ENCODE results near the gene MRPL40. TPM values are rescaled to one million over a fixed set of nuclear protein-coding genes. Genes with fewer than 3 reads are reported as not detected.

MRPL40 gene
- 19.4 and 22.7 TPM in 2 replicates for total RNA-seq

GRCh38 chr22:19432133-19432851 is at the start of gene MRPL40:
TSS of gene MRPL40 (plus strand) at chr22:19432545. CDS start at chr22:19432555, 10 bp downstream.
- peak; percentile 96 to 97 for DNase-seq (ENCODE audit: low read depth in 2 of 2)

GRCh38 chr22:19383292-19383691 is 49.1 kb upstream of the MRPL40 start:
- DNase-seq (ENCODE audit: low read depth in 2 of 2): no peak

- no peak for DNase-seq (ENCODE audit: low read depth in 2 of 2)
Observed at GRCh38 chr22:19385221-19385906, 47.0 kb upstream of the MRPL40 start.

- DNase-seq (ENCODE audit: low read depth in 2 of 2): no peak
Observed at GRCh38 chr22:19386248-19386647, 46.1 kb upstream of the MRPL40 start.

GRCh38 chr22:19387038-19387437 is 45.3 kb upstream of the MRPL40 start:
- DNase-seq (ENCODE audit: low read depth in 2 of 2): no peak

GRCh38 chr22:19387575-19387974 is 44.8 kb upstream of the MRPL40 start:
- no peak for DNase-seq (ENCODE audit: low read depth in 2 of 2)

GRCh38 chr22:19393704-19394103 is 38.6 kb upstream of the MRPL40 start:
- no peak for DNase-seq (ENCODE audit: low read depth in 2 of 2)

- DNase-seq (ENCODE audit: low read depth in 2 of 2): no peak
Observed at GRCh38 chr22:19394274-19395050, 37.9 kb upstream of the MRPL40 start.

GRCh38 chr22:19395276-19395675 is 37.1 kb upstream of the MRPL40 start:
- no peak for DNase-seq (ENCODE audit: low read depth in 2 of 2)

GRCh38 chr22:19396561-19396933 is 35.8 kb upstream of the MRPL40 start:
- DNase-seq (ENCODE audit: low read depth in 2 of 2): no peak

GRCh38 chr22:19396934-19397733 is 35.2 kb upstream of the MRPL40 start:
- no peak for DNase-seq (ENCODE audit: low read depth in 2 of 2)

GRCh38 chr22:19397734-19398104 is 34.6 kb upstream of the MRPL40 start:
- no peak for DNase-seq (ENCODE audit: low read depth in 2 of 2)

GRCh38 chr22:19398206-19398605 is 34.1 kb upstream of the MRPL40 start:
- no peak for DNase-seq (ENCODE audit: low read depth in 2 of 2)

GRCh38 chr22:19398652-19399051 is 33.7 kb upstream of the MRPL40 start:
- DNase-seq (ENCODE audit: low read depth in 2 of 2): no peak

GRCh38 chr22:19400881-19401280 is 31.5 kb upstream of the MRPL40 start:
- DNase-seq (ENCODE audit: low read depth in 2 of 2): no peak

- DNase-seq (ENCODE audit: low read depth in 2 of 2): peak in 1 of 2 donors; percentile 84
Observed at GRCh38 chr22:19401483-19401882, 30.9 kb upstream of the MRPL40 start.

- no peak for DNase-seq (ENCODE audit: low read depth in 2 of 2)
Observed at GRCh38 chr22:19402642-19403191, 29.6 kb upstream of the MRPL40 start.

- no peak for DNase-seq (ENCODE audit: low read depth in 2 of 2)
Observed at GRCh38 chr22:19404676-19405075, 27.7 kb upstream of the MRPL40 start.

- DNase-seq (ENCODE audit: low read depth in 2 of 2): no peak
Observed at GRCh38 chr22:19405133-19405532, 27.2 kb upstream of the MRPL40 start.

GRCh38 chr22:19405652-19406051 is 26.7 kb upstream of the MRPL40 start:
- DNase-seq (ENCODE audit: low read depth in 2 of 2): no peak

GRCh38 chr22:19406281-19406811 is 26.0 kb upstream of the MRPL40 start:
- DNase-seq (ENCODE audit: low read depth in 2 of 2): no peak

All from lung microvascular endothelial cell (primary cell).